ENCODE measurements around the gene FAM222A. TPM values are rescaled to one million over a fixed set of nuclear protein-coding genes. Genes with fewer than 3 reads are reported as not detected.

Gene FAM222A
- total RNA-seq, 1 experiment from 2014 or later = 2.8 TPM

- no peak overlapping the region for H2AFZ ChIP-seq (ENCODE audit: low read length)
- no peak overlapping the region for H3K27ac ChIP-seq (ENCODE audit: insufficient read length, low read depth, low read length)
- no peak overlapping the region for H3K4me3 Mint-ChIP-seq
- peaks cover 0 to 9% (median 5%) of the 10 kb centered on the region in 3 experiments; a peak in 1 of 7 replicates for H3K36me3 Mint-ChIP-seq (ENCODE audit: insufficient read depth in 1 of 3, low read depth in 3 of 3)
- peaks cover 2% of the 10 kb centered on the region for H4K20me1 ChIP-seq (ENCODE audit: control insufficient read depth, insufficient read depth, insufficient read length)
- DNase-seq = no peak
- H3K79me1 ChIP-seq (ENCODE audit: insufficient read depth, low read depth, low read length, poor library complexity, severe bottlenecking) = no peaks in the 10 kb centered on the region
- H3K23ac ChIP-seq (ENCODE audit: insufficient read length, low read depth, low read length) = no peak overlapping the region
- H4K5ac ChIP-seq (ENCODE audit: insufficient read length, low read depth, low read length) = no peak overlapping the region
- H3K9me3 Mint-ChIP-seq = no peaks in the 10 kb centered on the region
- H2BK12ac ChIP-seq (ENCODE audit: insufficient read length, low read depth, low read length) = no peak overlapping the region
- no peak overlapping the region for H3K14ac ChIP-seq (ENCODE audit: insufficient read depth, low read length)
- no peak overlapping the region for H3K9ac ChIP-seq (ENCODE audit: extremely low read depth, insufficient read length, low read length)
- no peak overlapping the region for H3K4ac ChIP-seq (ENCODE audit: low read depth, low read length)
- H4K91ac ChIP-seq (ENCODE audit: insufficient read length, low read depth, low read length) = no peak overlapping the region
- H3K4me2 ChIP-seq (ENCODE audit: insufficient read depth, insufficient read length, low read length) = no peak overlapping the region
- H3K56ac ChIP-seq (ENCODE audit: insufficient read length, low read depth, low read length) = no peak overlapping the region
- no peaks in the 10 kb centered on the region for H3K9me3 ChIP-seq (ENCODE audit: control insufficient read depth, low read depth, low read length)
- H3K27me3 ChIP-seq (ENCODE audit: insufficient read depth, low read length) = no peaks in the 10 kb centered on the region
- no peak overlapping the region for H2BK120ac ChIP-seq (ENCODE audit: low read depth, low read length, poor library complexity, severe bottlenecking)
- no peak overlapping the region for H3T11ph ChIP-seq (ENCODE audit: low read length)
- TF ChIP-seq, protein P1, sequence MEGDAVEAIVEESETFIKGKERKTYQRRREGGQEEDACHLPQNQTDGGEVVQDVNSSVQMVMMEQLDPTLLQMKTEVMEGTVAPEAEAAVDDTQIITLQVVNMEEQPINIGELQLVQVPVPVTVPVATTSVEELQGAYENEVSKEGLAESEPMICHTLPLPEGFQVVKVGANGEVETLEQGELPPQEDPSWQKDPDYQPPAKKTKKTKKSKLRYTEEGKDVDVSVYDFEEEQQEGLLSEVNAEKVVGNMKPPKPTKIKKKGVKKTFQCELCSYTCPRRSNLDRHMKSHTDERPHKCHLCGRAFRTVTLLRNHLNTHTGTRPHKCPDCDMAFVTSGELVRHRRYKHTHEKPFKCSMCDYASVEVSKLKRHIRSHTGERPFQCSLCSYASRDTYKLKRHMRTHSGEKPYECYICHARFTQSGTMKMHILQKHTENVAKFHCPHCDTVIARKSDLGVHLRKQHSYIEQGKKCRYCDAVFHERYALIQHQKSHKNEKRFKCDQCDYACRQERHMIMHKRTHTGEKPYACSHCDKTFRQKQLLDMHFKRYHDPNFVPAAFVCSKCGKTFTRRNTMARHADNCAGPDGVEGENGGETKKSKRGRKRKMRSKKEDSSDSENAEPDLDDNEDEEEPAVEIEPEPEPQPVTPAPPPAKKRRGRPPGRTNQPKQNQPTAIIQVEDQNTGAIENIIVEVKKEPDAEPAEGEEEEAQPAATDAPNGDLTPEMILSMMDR (conservative IDR thresholded peaks at IDR 0.05) = no peak
- H2BK15ac ChIP-seq (ENCODE audit: low read depth, low read length) = no peak overlapping the region
- H3K27me3 Mint-ChIP-seq (ENCODE audit: low read depth) = no peaks in the 10 kb centered on the region
- no peaks in the 10 kb centered on the region for H3K4me1 ChIP-seq (ENCODE audit: insufficient read depth, low read length)
- H3K23me2 ChIP-seq (ENCODE audit: insufficient read length, low read depth, low read length, poor library complexity, severe bottlenecking) = no peaks in the 10 kb centered on the region
- H2AK5ac ChIP-seq (ENCODE audit: insufficient read length, low read length) = no peak overlapping the region
- no CpG with 5 or more reads among the region's 2 CpGs for WGBS (ENCODE audit: extremely low coverage, insufficient read length, low lambda C conversion rate)
- no peak overlapping the region for H3K27ac Mint-ChIP-seq
- no peak overlapping the region for H2BK20ac ChIP-seq (ENCODE audit: low read depth, low read length, poor library complexity, severe bottlenecking)
- no peak overlapping the region for H2BK5ac ChIP-seq (ENCODE audit: insufficient read length, low read length)
- H3K18ac ChIP-seq (ENCODE audit: insufficient read length, low read depth, low read length) = no peak overlapping the region
- H3K4me1 Mint-ChIP-seq = peaks cover 4 to 8% of the 10 kb centered on the region in 2 experiments; a peak in 3 of 4 replicates
- no peaks in the 10 kb centered on the region for H3K79me2 ChIP-seq (ENCODE audit: insufficient read depth, low read length)
- no peak overlapping the region for H4K8ac ChIP-seq (replicated peaks; ENCODE audit: insufficient read length, low read depth, low read length)
These were observed 82.4 kb downstream of the FAM222A start for GRCh38 chr12:109796057-109796456.

Data from H9 (cell line).